Retinal pigment epithelial cell (primary cell): ENCODE measurements around the gene PATL2.

Source experiments
- DNase-seq: peaks from one replicate; pipeline ENCODE4 v3.0.0-alpha.2; 2010; ENCODE audit warnings: low read depth
- H3K4me3 ChIP-seq: 2 replicates; pipeline ENCODE4 v1.5.1; 2011; ENCODE audit warnings: mild to moderate bottlenecking, low read length, control low read depth, moderate library complexity
- CTCF ChIP-seq: conservative IDR thresholded peaks from 2 replicates; pipeline ENCODE4 v1.5.1; 2011; ENCODE audit warnings: low read depth, low read length, control low read depth, inconsistent platforms

Gene PATL2

GRCh38 chr15:44620081-44620480 is 91.0 kb downstream of the PATL2 start:
- no peak for TF ChIP-seq CTCF
- H3K4me3 ChIP-seq: no peak overlapping the region
- no peak for DNase-seq

DNA sequence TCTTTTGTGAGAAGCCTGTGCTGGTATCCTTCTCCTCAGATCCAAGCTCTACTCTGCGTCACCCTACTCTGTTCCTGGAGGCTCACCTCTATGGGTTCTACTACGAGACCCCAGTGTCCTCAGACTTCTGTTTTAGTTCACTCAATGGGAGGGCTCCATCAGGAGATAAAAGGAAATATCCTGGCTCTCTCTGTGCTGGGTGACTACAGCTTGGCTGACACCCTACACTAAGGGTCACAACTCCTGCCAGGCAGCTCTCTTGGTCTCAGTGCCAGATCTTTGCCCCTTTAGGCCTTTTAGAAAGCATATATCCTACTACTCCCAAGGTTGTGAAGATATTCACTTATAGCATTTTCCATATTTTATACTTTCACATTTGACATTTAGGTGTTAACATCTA is 94.1 kb downstream of the PATL2 start:
- no peak for DNase-seq
- no peak for TF ChIP-seq CTCF
- H3K4me3 ChIP-seq: no peak overlapping the region
